H9 (cell line): ENCODE measurements around the gene HTT-AS. TPM values are rescaled to one million over a fixed set of nuclear protein-coding genes. Genes with fewer than 3 reads are reported as not detected.

Source experiments
- DNase-seq: peaks from one replicate; pipeline ENCODE4 v3.0.0-alpha.2; 2017
- H2AFZ ChIP-seq: one replicate; pipeline ENCODE4 v1.6.1; 2013; ENCODE audit warnings: mild to moderate bottlenecking, low read length, control low read depth, moderate library complexity
- H2AK5ac ChIP-seq: 2 replicates; pipeline ENCODE4 v1.6.1; 2013; ENCODE audit warnings: low read length, control low read depth, mixed read lengths; ENCODE audit not compliant: insufficient read length
- H2BK120ac ChIP-seq: one replicate; pipeline ENCODE4 v1.6.1; 2013; ENCODE audit warnings: low read depth, mild to moderate bottlenecking, low read length, control low read depth, inconsistent platforms; ENCODE audit not compliant: poor library complexity, severe bottlenecking
- H2BK12ac ChIP-seq: 2 replicates; pipeline ENCODE4 v1.6.1; 2013; ENCODE audit warnings: low read length, control low read depth, mixed read lengths, low read depth; ENCODE audit not compliant: insufficient read length
- H2BK15ac ChIP-seq: 2 replicates; pipeline ENCODE4 v1.6.1; 2013; ENCODE audit warnings: low read depth, low read length, control low read depth
- H2BK20ac ChIP-seq: one replicate; pipeline ENCODE4 v1.6.1; 2013; ENCODE audit warnings: low read depth, mild to moderate bottlenecking, low read length, control low read depth, inconsistent platforms; ENCODE audit not compliant: poor library complexity, severe bottlenecking
- H2BK5ac ChIP-seq: 2 replicates; pipeline ENCODE4 v1.6.1; 2013; ENCODE audit warnings: low read length, control low read depth, mixed read lengths; ENCODE audit not compliant: insufficient read length
- H3K14ac ChIP-seq: 2 replicates; pipeline ENCODE4 v1.6.1; 2013; ENCODE audit warnings: low read length, control low read depth; ENCODE audit not compliant: insufficient read depth
- H3K18ac ChIP-seq: 2 replicates; pipeline ENCODE4 v1.6.1; 2013; ENCODE audit warnings: low read depth, mild to moderate bottlenecking, mixed read lengths, low read length, control low read depth; ENCODE audit not compliant: insufficient read length
- H3K23ac ChIP-seq: 2 replicates; pipeline ENCODE4 v1.6.1; 2013; ENCODE audit warnings: low read length, control low read depth, mixed read lengths, low read depth; ENCODE audit not compliant: insufficient read length
- H3K23me2 ChIP-seq: 2 replicates; pipeline ENCODE4 v1.6.1; 2013; ENCODE audit warnings: low read depth, mild to moderate bottlenecking, mixed read lengths, low read length, control low read depth; ENCODE audit not compliant: insufficient read length, poor library complexity, severe bottlenecking
- H3K27ac ChIP-seq: 2 replicates; pipeline ENCODE4 v1.5.1; 2013; ENCODE audit warnings: low read length, control low read depth, mixed read lengths, low read depth; ENCODE audit not compliant: insufficient read length
- H3K27me3 ChIP-seq: 2 replicates; pipeline ENCODE4 v1.6.1; 2013; ENCODE audit warnings: low read length, control low read depth, inconsistent platforms; ENCODE audit not compliant: insufficient read depth
- H3K4ac ChIP-seq: 2 replicates; pipeline ENCODE4 v1.6.1; 2013; ENCODE audit warnings: low read depth, mild to moderate bottlenecking, control low read depth, inconsistent platforms, low read length, moderate library complexity
- H3K4me1 ChIP-seq: 2 replicates; pipeline ENCODE4 v1.6.1; 2013; ENCODE audit warnings: low read length, control low read depth, inconsistent platforms; ENCODE audit not compliant: insufficient read depth
- H3K4me2 ChIP-seq: 2 replicates; pipeline ENCODE4 v1.6.1; 2013; ENCODE audit warnings: low read length, control low read depth, mixed read lengths; ENCODE audit not compliant: insufficient read length, insufficient read depth
- H3K56ac ChIP-seq: 2 replicates; pipeline ENCODE4 v1.6.1; 2013; ENCODE audit warnings: low read depth, mild to moderate bottlenecking, mixed read lengths, low read length, control low read depth; ENCODE audit not compliant: insufficient read length
- H3K79me1 ChIP-seq: 2 replicates; pipeline ENCODE4 v1.6.1; 2013; ENCODE audit warnings: low read depth, mild to moderate bottlenecking, moderate library complexity, low read length, control low read depth, inconsistent platforms; ENCODE audit not compliant: insufficient read depth, poor library complexity, severe bottlenecking
- H3K79me2 ChIP-seq: 2 replicates; pipeline ENCODE4 v1.6.1; 2013; ENCODE audit warnings: low read length, control low read depth, inconsistent platforms; ENCODE audit not compliant: insufficient read depth
- H3K9ac ChIP-seq: 2 replicates; pipeline ENCODE4 v1.6.1; 2013; ENCODE audit warnings: low read length, control low read depth, mixed read lengths; ENCODE audit not compliant: insufficient read length; ENCODE audit errors: extremely low read depth
- H3K9me3 ChIP-seq: one replicate; pipeline ENCODE4 v1.6.1; 2013; ENCODE audit warnings: low read depth, low read length, inconsistent platforms; ENCODE audit not compliant: control insufficient read depth
- H3T11ph ChIP-seq: one replicate; pipeline ENCODE4 v1.6.1; 2013; ENCODE audit warnings: mild to moderate bottlenecking, low read length, control low read depth, inconsistent platforms
- H4K20me1 ChIP-seq: one replicate; pipeline ENCODE4 v1.6.1; 2013; ENCODE audit not compliant: control insufficient read depth, insufficient read length, insufficient read depth
- H4K5ac ChIP-seq: 2 replicates; pipeline ENCODE4 v1.6.1; 2013; ENCODE audit warnings: low read depth, mild to moderate bottlenecking, mixed read lengths, low read length, control low read depth; ENCODE audit not compliant: insufficient read length
- H4K8ac ChIP-seq: replicated peaks from 2 replicates; pipeline ENCODE4 v1.6.1; 2013; ENCODE audit warnings: low read length, control low read depth, mixed read lengths, low read depth; ENCODE audit not compliant: insufficient read length
- H4K91ac ChIP-seq: 2 replicates; pipeline ENCODE4 v1.6.1; 2013; ENCODE audit warnings: low read depth, mild to moderate bottlenecking, moderate library complexity, mixed read lengths, low read length, control low read depth; ENCODE audit not compliant: insufficient read length
- H3K27ac Mint-ChIP-seq, 3 experiments: 2 replicates in 2 of 3; 3 replicates in 1 of 3; pipeline ENCODE4 v1.8.0; 2020 to 2021; ENCODE audit warnings: mixed read lengths in 3 of 3, mild to moderate bottlenecking in 1 of 3, moderate library complexity in 1 of 3
- H3K27me3 Mint-ChIP-seq: 2 replicates; pipeline ENCODE4 v1.8.0; 2021; ENCODE audit warnings: low read depth, mild to moderate bottlenecking, moderate library complexity, mixed read lengths
- H3K36me3 Mint-ChIP-seq, 3 experiments: 2 replicates in 2 of 3; 3 replicates in 1 of 3; pipeline ENCODE4 v1.8.0; 2020 to 2021; ENCODE audit warnings: low read depth in 3 of 3, mixed read lengths in 3 of 3; ENCODE audit not compliant: insufficient read depth in 1 of 3
- H3K4me1 Mint-ChIP-seq, 2 experiments: 2 replicates each; pipeline ENCODE4 v1.8.0; 2020; ENCODE audit warnings: mixed read lengths in 2 of 2
- H3K4me3 Mint-ChIP-seq, 2 experiments: 2 replicates in 1 of 2; 3 replicates in 1 of 2; pipeline ENCODE4 v1.8.0; 2020 to 2021; ENCODE audit warnings: mild to moderate bottlenecking in 2 of 2, mixed read lengths in 2 of 2, moderate library complexity in 1 of 2
- H3K9me3 Mint-ChIP-seq, 2 experiments: 2 replicates in 1 of 2; 3 replicates in 1 of 2; pipeline ENCODE4 v1.8.0; 2020; ENCODE audit warnings: mild to moderate bottlenecking in 2 of 2, mixed read lengths in 2 of 2, moderate library complexity in 1 of 2
- WGBS: extraction: QIAGEN DNeasy Blood & Tissue Kit; methylation state at CpG from one replicate; pipeline ENCODE4 v1.1.7; 2013; ENCODE audit warnings: missing lambda C conversion rate, low lambda C conversion rate, mixed read lengths; ENCODE audit not compliant: insufficient read length; ENCODE audit errors: extremely low coverage; 5-methylcytosine and 5-hydroxymethylcytosine counted together
- total RNA-seq: library from RNA; stranded (reverse); gene quantifications from 2 replicates; pipeline ENCODE4 v1.2.1, GENCODE V29; 2021
- TF ChIP-seq, protein P1 (sequence below): fragments of 200-600 bp; sonication (generic); conservative IDR thresholded peaks from 3 replicates; pipeline ENCODE4 v1.8.0; 2021; ENCODE audit warnings: antibody characterized with exemption, mild to moderate bottlenecking

The HTT-AS gene
- total RNA-seq, 1 experiment from 2014 or later, result not detected

DNA sequence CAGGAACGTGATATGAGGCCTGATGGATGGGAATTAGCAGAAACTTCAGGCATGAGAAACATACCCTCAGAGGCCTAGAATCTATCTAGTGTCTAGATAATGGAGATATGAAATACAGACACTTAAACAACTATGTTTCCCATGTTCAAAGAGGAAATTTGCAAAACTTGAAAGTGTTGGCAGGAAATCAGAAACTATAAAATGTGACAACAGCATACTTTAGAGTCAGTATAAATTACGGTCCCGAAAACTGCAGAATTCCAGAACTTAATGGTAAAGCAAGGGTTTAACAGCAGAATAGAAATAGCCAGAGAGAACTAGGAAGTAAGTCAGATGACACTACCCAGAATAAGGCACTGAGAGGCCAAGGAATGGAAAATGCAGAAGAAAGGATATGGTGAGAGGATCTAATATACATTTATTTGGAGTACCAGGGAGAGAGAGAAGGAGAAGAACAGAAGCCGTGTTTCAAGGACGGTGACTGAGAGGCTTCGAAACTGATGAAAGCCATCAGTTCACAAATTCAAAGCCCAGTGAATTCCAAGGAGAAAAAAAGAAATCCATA, 7.4 kb downstream of the HTT-AS start:
- no CpG with 5 or more reads among the region's 6 CpGs for WGBS
- H2BK120ac ChIP-seq, result no peak overlapping the region
- H4K8ac ChIP-seq, result no peak overlapping the region
- H3K9me3 Mint-ChIP-seq, result peaks cover 0 to 3% of the 10 kb centered on the region in 2 experiments; a peak in 1 of 5 replicates
- no peak overlapping the region for H3K9ac ChIP-seq
- no peak overlapping the region for H3K4me3 Mint-ChIP-seq
- H2BK20ac ChIP-seq, result no peak overlapping the region
- H4K91ac ChIP-seq, result no peak overlapping the region
- H3K56ac ChIP-seq, result no peak overlapping the region
- no peaks in the 10 kb centered on the region for H3K4me1 ChIP-seq
- H3K9me3 ChIP-seq, result no peaks in the 10 kb centered on the region
- H3K27ac ChIP-seq, result no peak overlapping the region
- no peak overlapping the region for H2AFZ ChIP-seq
- H3K27ac Mint-ChIP-seq, result no peak overlapping the region
- no peak overlapping the region for H2BK15ac ChIP-seq
- H2AK5ac ChIP-seq, result no peak overlapping the region
- no peaks in the 10 kb centered on the region for H3K23me2 ChIP-seq
- H3K27me3 Mint-ChIP-seq, result peaks cover 11% of the 10 kb centered on the region
- DNase-seq, result no peak
- no peak overlapping the region for H3K4me2 ChIP-seq
- no peaks in the 10 kb centered on the region for H4K20me1 ChIP-seq
- no peaks in the 10 kb centered on the region for H3K79me2 ChIP-seq
- H3K18ac ChIP-seq, result no peak overlapping the region
- H3K27me3 ChIP-seq, result no peaks in the 10 kb centered on the region; the same call in 1 of the 2 replicates
- H2BK12ac ChIP-seq, result no peak overlapping the region
- no peak overlapping the region for H2BK5ac ChIP-seq
- TF ChIP-seq, protein P1, sequence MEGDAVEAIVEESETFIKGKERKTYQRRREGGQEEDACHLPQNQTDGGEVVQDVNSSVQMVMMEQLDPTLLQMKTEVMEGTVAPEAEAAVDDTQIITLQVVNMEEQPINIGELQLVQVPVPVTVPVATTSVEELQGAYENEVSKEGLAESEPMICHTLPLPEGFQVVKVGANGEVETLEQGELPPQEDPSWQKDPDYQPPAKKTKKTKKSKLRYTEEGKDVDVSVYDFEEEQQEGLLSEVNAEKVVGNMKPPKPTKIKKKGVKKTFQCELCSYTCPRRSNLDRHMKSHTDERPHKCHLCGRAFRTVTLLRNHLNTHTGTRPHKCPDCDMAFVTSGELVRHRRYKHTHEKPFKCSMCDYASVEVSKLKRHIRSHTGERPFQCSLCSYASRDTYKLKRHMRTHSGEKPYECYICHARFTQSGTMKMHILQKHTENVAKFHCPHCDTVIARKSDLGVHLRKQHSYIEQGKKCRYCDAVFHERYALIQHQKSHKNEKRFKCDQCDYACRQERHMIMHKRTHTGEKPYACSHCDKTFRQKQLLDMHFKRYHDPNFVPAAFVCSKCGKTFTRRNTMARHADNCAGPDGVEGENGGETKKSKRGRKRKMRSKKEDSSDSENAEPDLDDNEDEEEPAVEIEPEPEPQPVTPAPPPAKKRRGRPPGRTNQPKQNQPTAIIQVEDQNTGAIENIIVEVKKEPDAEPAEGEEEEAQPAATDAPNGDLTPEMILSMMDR, result no peak
- H3T11ph ChIP-seq, result no peak overlapping the region
- peaks cover 6 to 11% of the 10 kb centered on the region in 2 experiments; a peak in 2 of 4 replicates for H3K4me1 Mint-ChIP-seq
- H4K5ac ChIP-seq, result no peak overlapping the region
- no peak overlapping the region for H3K4ac ChIP-seq
- no peaks in the 10 kb centered on the region for H3K79me1 ChIP-seq
- H3K14ac ChIP-seq, result no peak overlapping the region
- H3K36me3 Mint-ChIP-seq, result no peaks in the 10 kb centered on the region
- H3K23ac ChIP-seq, result no peak overlapping the region
